GM23248 (cell line): ENCODE data around the gene RAI1. TPM values are rescaled to one million over a fixed set of nuclear protein-coding genes. Genes with fewer than 3 reads are reported as not detected.

ENCODE experiments used
- DNase-seq: peaks from one replicate; pipeline ENCODE4 v3.0.0-alpha.2; 2015
- H2AFZ ChIP-seq: fragments of 200-600 bp; sonication (generic); 2 replicates; pipeline ENCODE4 v1.6.1; 2016; ENCODE audit warnings: antibody characterized with exemption
- H3F3A ChIP-seq: fragments of 200-600 bp; sonication (generic); 2 replicates; pipeline ENCODE4 v1.6.1; 2016; ENCODE audit warnings: mild to moderate bottlenecking, antibody characterized with exemption, mixed run types; ENCODE audit not compliant: insufficient read depth
- H3K27ac ChIP-seq: fragments of 200-600 bp; sonication (generic); 2 replicates; pipeline ENCODE4 v1.5.1; 2016; ENCODE audit warnings: mild to moderate bottlenecking
- H3K27me3 ChIP-seq: fragments of 200-600 bp; sonication (generic); replicated peaks from 2 replicates; pipeline ENCODE4 v1.6.1; 2016; ENCODE audit warnings: mild to moderate bottlenecking; ENCODE audit not compliant: insufficient read depth
- H3K36me3 ChIP-seq: fragments of 200-600 bp; sonication (generic); 2 replicates; pipeline ENCODE4 v1.6.1; 2016; ENCODE audit warnings: low read depth, mild to moderate bottlenecking
- H3K4me1 ChIP-seq: fragments of 200-600 bp; sonication (generic); 2 replicates; pipeline ENCODE4 v1.6.1; 2016; ENCODE audit warnings: mild to moderate bottlenecking; ENCODE audit not compliant: insufficient read depth
- H3K4me2 ChIP-seq: fragments of 200-600 bp; sonication (generic); one replicate; pipeline ENCODE4 v1.6.1; 2016; ENCODE audit warnings: mild to moderate bottlenecking; ENCODE audit not compliant: unreplicated experiment
- H3K4me3 ChIP-seq: fragments of 200-600 bp; sonication (generic); 2 replicates; pipeline ENCODE4 v1.5.1; 2016; ENCODE audit warnings: mild to moderate bottlenecking
- H3K79me2 ChIP-seq: fragments of 200-600 bp; sonication (generic); 2 replicates; pipeline ENCODE4 v1.6.1; 2016; ENCODE audit warnings: mild to moderate bottlenecking; ENCODE audit not compliant: insufficient read depth
- H3K9ac ChIP-seq: fragments of 200-600 bp; sonication (generic); 2 replicates; pipeline ENCODE4 v1.6.1; 2016; ENCODE audit warnings: mild to moderate bottlenecking
- H3K9me2 ChIP-seq: fragments of 200-600 bp; sonication (generic); 2 replicates; pipeline ENCODE4 v1.6.1; 2016; ENCODE audit warnings: mixed run types, mild to moderate bottlenecking, moderate library complexity; ENCODE audit not compliant: insufficient read depth
- H3K9me3 ChIP-seq: fragments of 200-600 bp; sonication (generic); one replicate; pipeline ENCODE4 v1.6.1; 2017; ENCODE audit warnings: low read depth
- H4K20me1 ChIP-seq: fragments of 200-600 bp; sonication (generic); 2 replicates; pipeline ENCODE4 v1.6.0; 2016; ENCODE audit not compliant: insufficient read depth
- EZH2 ChIP-seq: fragments of 200-600 bp; sonication (generic); IDR thresholded peaks from 2 replicates; pipeline ENCODE4 v1.6.1; 2018; ENCODE audit warnings: antibody characterized with exemption, mild to moderate bottlenecking; ENCODE audit not compliant: insufficient read depth, poor library complexity, severe bottlenecking
- EZH2phosphoT487 ChIP-seq: fragments of 200-600 bp; sonication (generic); IDR thresholded peaks from 2 replicates; pipeline ENCODE4 v1.6.1; 2018; ENCODE audit warnings: antibody characterized with exemption, moderate library complexity, mild to moderate bottlenecking, low read depth; ENCODE audit not compliant: insufficient read depth
- WGBS, 2 experiments: methylation state at CpG; one replicate each; pipeline ENCODE4 v1.1.6; 2015 to 2017; ENCODE audit warnings: low lambda C conversion rate in 2 of 2, low coverage in 1 of 2; ENCODE audit errors: missing lambda C conversion rate in 2 of 2; 5-methylcytosine and 5-hydroxymethylcytosine counted together
- in situ Hi-C: fragments of 300-500 bp; cut with MboI; formaldehyde crosslinking; loops from 2 replicates; pipeline ENCODE4 v1.15.0; 2020
- polyA plus RNA-seq: library from polyadenylated mRNA; unstranded; fragments of >200 nt; fragmentation: Nextera tagmentation; extraction: Ambion mirVana; gene quantifications from 2 replicates; pipeline ENCODE4 v1.2.1, GENCODE V29; 2016
- total RNA-seq: library from RNA; depleted of rRNA; stranded (reverse); fragments of >200 nt; shearing (Covaris generic); gene quantifications from 2 replicates; pipeline ENCODE4 v1.2.3, GENCODE V29; 2014

RAI1 gene
- total and polyA plus RNA-seq, 2 experiments from 2014 or later, result 5.2 to 9.1 TPM

- Histone ChIP-seq H3K9me3 (no peaks in the 10 kb centered on the region), H3K27me3 (no peaks in the 10 kb centered on the region), H4K20me1 (no peaks in the 10 kb centered on the region), H3K27ac (no peak overlapping the region), H3K4me2 (no peak overlapping the region), H3F3A (no peaks in the 10 kb centered on the region), H3K4me3 (no peak overlapping the region), H3K79me2 (peaks cover 33% of the 10 kb centered on the region), H3K4me1 (no peaks in the 10 kb centered on the region), H3K9ac (no peak overlapping the region), H2AFZ (no peak overlapping the region), H3K9me2 (no peaks in the 10 kb centered on the region), H3K36me3 (no peaks in the 10 kb centered on the region)
- WGBS, 2 experiments, result 91 to 95% methylated on average over 21 to 26 of the region's 26 CpGs
- TF ChIP-seq EZH2, result no peak
- TF ChIP-seq EZH2phosphoT487, result no peak
- in situ Hi-C loops, result no loop called here
- no peak for DNase-seq
Measured at GRCh38 chr17:17790637-17791464, 109.6 kb downstream of the RAI1 start.

GRCh38 chr17:17792037-17792550 is 110.8 kb downstream of the RAI1 start:
- no peaks in the 10 kb centered on the region for H3K9me2 ChIP-seq
- H3K4me1 ChIP-seq, result no peaks in the 10 kb centered on the region
- H2AFZ ChIP-seq, result no peak overlapping the region
- H3K27ac ChIP-seq, result no peak overlapping the region
- no peak overlapping the region for H3K9ac ChIP-seq
- TF ChIP-seq EZH2 (no peak), EZH2phosphoT487 (no peak)
- 63 to 64% methylated on average over 15 to 18 of the region's 18 CpGs for WGBS, 2 experiments
- no peak for DNase-seq
- H3K4me2 ChIP-seq, result no peak overlapping the region
- H4K20me1 ChIP-seq, result no peaks in the 10 kb centered on the region
- no peaks in the 10 kb centered on the region for H3F3A ChIP-seq
- H3K9me3 ChIP-seq, result no peaks in the 10 kb centered on the region
- H3K27me3 ChIP-seq, result no peaks in the 10 kb centered on the region
- H3K79me2 ChIP-seq, result peaks cover 20% of the 10 kb centered on the region
- no peaks in the 10 kb centered on the region for H3K36me3 ChIP-seq
- in situ Hi-C loops, result no loop called here
- H3K4me3 ChIP-seq, result no peak overlapping the region

GRCh38 chr17:17792551-17793377 is 111.5 kb downstream of the RAI1 start:
- H3K9ac ChIP-seq, result no peak overlapping the region
- H3K9me3 ChIP-seq, result no peaks in the 10 kb centered on the region
- H3F3A ChIP-seq, result no peaks in the 10 kb centered on the region
- H3K4me1 ChIP-seq, result no peaks in the 10 kb centered on the region
- no peaks in the 10 kb centered on the region for H3K36me3 ChIP-seq
- no peak overlapping the region for H2AFZ ChIP-seq
- no peaks in the 10 kb centered on the region for H4K20me1 ChIP-seq
- in situ Hi-C loops, result no loop called here
- no peaks in the 10 kb centered on the region for H3K9me2 ChIP-seq
- H3K27me3 ChIP-seq, result no peaks in the 10 kb centered on the region
- no peak overlapping the region for H3K4me3 ChIP-seq
- DNase-seq, result peak; percentile 53
- H3K4me2 ChIP-seq, result no peak overlapping the region
- TF ChIP-seq EZH2phosphoT487 (no peak), EZH2 (no peak)
- peaks cover 16% of the 10 kb centered on the region for H3K79me2 ChIP-seq
- 74 to 80% methylated on average over 21 to 38 of the region's 38 CpGs for WGBS, 2 experiments
- H3K27ac ChIP-seq, result no peak overlapping the region

- no peaks in the 10 kb centered on the region for H3K4me1 ChIP-seq
- 94 to 95% methylated on average over 30 of the region's 30 CpGs for WGBS, 2 experiments
- no peak overlapping the region for H2AFZ ChIP-seq
- no peaks in the 10 kb centered on the region for H3K9me3 ChIP-seq
- no peak for TF ChIP-seq EZH2
- no peak for TF ChIP-seq EZH2phosphoT487
- no peak overlapping the region for H3K27ac ChIP-seq
- H3K79me2 ChIP-seq, result peaks cover 16% of the 10 kb centered on the region
- no peaks in the 10 kb centered on the region for H4K20me1 ChIP-seq
- no peak overlapping the region for H3K4me3 ChIP-seq
- H3K27me3 ChIP-seq, result no peaks in the 10 kb centered on the region
- in situ Hi-C loops, result no loop called here
- H3F3A ChIP-seq, result no peaks in the 10 kb centered on the region
- no peaks in the 10 kb centered on the region for H3K36me3 ChIP-seq
- no peak overlapping the region for H3K4me2 ChIP-seq
- DNase-seq, result no peak
- no peak overlapping the region for H3K9ac ChIP-seq
- H3K9me2 ChIP-seq, result no peaks in the 10 kb centered on the region
Measured at GRCh38 chr17:17793378-17794214, 112.3 kb downstream of the RAI1 start.
